Measurements from ENCODE around the gene MRPL14.

Gene MRPL14

GRCh38 chr6:44064089-44064947 lies 62.9 kb downstream of the MRPL14 start:
- DNase-seq, result peak in 1 of 2 donors; percentile 20

DNA sequence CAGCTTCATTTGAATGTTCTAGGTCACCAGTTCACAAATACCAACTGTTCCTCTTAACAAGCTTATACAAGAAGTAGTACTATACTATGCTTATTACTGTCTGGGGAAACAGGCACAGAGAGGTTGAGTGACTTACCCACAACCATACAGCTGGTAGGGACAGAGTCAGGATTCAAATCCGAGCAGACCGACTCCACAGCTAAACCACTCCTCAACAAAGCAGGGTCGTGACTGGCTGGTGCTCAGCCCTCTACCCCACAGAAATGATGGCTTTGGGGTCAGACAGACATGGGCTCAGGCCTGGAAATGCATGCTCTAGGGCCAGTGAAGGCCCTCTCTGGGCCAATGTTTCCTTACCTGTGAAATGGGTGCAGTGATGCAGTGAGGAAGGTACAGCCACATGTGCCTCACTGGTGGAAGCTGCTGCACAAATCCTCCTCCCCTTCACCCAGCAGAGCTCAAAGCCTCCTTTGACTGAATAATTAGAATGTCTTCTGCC lies 63.6 kb downstream of the MRPL14 start:
- no peak for DNase-seq
